NCI-H2227 (cell line): ENCODE results near the gene OPCML.

ENCODE experiments used
- DNase-seq: peaks from one replicate; lab custom pipeline; 2025; ENCODE audit not compliant: unreplicated experiment; lab: John Stamatoyannopoulos, UW

The OPCML gene

DNA sequence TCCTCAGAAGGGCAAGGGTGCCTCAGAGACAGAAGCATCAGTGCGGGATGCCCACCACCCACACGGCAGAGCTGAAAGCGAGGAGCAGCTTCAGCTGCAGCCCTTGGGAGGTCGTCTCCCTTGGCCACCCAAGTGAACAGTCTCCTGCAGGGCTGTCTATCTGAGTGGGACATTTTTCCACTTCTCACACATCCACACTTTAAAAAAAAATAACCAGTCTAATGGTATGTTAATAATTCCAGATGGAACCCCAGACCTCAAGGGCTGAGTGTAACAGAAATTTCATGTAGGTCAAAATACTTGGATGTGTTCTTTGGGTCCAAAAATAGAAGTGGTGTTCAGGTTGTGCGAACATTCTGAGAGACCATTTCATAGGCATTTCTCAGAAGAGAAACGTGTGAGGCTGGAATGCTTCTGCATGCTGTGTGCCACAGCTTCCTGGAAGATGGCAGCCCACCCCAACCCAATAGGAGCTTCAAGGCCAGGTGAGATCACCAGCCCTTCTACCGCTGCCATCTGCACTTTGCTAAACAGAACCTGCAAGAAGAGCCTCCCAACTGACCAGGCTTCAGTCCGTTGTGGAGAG lies 623.2 kb downstream of the OPCML start:
- DNase-seq = no peak

DNA sequence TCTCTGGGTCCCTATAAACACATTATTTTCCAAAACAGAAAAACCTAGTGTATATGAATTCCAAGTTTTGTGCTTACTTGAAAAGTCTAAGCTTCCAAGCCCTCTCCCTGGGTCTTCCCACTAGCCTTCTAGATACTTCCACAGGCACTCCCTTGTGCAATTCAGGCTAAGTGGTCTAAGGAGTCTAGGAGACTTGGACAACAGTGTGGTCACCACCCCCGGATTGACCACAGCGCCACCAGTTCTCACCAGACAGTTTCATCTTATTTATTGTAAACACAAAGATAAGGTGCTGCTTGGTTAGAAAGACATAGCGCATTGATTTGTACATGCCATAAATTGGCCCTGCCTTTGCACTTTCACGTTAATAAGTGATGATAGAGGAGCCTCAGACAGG lies 623.9 kb downstream of the OPCML start:
- DNase-seq = no peak

DNA sequence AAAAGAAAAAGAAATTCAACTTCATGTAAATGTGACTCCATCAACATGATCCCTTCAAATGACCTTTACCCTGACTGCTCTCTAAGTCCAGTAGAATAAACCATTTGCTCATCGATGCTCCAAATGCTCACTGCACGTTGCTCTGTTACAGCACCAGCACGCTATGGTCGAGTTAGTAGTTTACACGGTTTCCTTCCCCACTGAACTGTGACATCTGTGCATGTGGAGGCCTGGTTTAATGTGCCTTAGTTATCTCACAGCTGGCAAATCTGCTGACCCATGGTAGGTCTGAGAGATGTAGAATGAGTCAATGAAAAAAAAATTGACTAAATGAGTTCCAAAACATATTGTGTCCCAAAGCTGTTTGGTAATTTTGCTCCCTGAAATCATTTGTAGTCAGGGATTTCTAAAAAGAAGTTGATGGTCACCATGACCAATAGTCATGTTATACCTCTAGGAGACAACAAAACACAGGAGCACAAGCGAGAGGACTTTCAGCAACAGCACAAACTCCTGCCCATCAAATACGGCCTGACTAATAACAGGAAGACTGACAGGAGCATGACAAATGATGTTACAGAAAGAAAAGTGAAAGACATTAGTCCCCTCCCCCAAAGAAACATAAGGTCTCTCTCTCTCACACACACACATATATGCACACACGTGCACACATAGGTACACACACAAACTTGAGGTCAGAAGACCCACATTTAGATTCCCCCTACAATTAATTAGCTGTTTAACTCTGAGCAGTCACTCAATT lies 624.5 kb downstream of the OPCML start:
- DNase-seq = no peak

DNA sequence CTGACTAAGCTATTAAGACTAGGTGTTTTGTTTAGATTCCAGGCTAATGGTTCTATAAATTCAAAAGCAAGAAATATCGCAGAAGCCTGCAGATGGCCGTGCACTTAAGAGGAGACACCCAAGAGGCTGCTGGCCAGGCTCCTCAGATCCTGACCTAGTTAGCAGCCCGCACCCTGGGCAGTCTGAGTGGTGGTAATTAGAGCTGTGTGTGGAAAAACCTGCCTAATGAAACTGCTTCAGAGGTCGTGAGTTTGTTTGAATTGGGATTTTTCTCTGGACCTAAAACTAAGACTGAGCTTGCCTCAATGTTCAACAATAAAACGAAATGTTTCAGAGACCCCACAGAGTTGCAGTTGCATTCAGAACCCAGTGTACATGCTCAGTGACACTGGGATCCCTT lies 627.7 kb downstream of the OPCML start:
- peak; percentile 7 for DNase-seq

DNA sequence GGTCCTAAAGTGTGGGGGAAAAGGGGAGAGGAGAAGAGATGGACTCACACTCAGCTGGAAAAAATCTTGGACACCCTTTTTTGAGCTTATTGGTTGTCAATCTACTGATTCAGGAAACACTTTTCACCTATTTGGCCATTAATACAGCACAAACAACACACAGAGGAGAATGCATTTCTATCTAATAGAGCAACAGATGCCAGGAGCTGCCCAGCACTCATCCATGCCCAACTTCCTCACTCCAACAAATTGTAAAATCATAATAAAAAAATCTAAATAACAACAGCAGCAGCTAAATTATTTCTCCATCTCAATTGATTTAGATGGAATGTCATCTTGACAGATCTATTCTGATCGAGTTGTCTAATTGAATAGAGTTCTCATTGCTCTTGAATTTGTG lies 628.2 kb downstream of the OPCML start:
- no peak for DNase-seq

DNA sequence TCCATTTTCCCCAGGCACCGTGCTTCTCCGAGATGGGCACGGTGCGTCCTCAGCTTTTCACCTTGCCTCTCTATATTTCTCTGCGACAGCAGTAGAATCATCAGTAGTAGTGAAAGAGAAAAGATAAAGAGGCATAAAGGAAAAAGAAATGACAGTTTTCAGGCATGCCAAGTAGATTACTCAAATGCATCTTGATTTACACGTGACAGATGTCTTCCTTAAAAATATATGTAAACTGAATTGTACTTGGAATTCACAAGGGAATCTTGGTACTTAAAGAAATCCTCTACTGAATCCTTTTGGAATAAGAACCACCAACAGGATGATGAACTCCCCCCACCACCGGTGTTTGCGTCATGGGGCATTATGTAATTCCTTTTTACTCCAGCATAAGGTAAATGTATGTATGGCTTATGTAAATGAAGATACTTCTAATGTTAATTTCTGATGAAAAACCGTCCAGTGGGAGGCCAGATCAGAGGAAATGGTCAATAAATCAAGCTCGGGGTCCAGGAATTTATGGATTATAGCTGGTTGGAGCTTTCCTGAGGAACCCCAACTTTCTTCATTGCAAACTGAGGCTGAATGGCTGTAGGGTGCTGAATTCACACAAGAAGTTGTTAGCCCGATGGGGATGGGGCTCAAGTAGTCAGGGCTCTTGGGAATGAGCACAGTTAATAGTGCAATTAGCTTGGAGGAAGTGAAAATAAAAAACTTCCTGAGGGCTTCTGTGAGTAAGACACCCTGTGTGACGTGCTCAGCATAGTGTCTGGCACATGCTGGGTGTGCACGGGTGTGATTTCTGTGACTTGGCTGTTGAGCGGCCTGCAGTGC lies 630.4 kb downstream of the OPCML start:
- no peak for DNase-seq

DNA sequence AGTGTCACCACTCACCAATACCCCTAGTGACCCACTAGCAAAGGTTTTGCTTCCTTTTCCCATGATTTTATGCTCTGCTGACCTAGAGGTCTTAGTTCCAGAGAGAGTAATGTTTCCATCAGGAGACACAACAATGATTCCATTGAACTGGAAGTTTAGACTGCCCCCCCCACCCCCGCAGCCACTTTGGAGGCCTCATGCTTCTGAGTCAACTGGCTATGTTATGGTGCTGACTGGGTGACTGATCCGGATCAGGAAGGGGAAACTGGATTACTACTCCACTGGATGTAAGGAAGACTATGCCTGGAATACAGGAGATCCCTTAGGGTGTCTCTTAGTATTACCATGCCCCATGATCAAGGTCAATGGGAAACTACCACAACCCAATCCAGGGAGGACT lies 633.6 kb downstream of the OPCML start:
- DNase-seq = no peak

DNA sequence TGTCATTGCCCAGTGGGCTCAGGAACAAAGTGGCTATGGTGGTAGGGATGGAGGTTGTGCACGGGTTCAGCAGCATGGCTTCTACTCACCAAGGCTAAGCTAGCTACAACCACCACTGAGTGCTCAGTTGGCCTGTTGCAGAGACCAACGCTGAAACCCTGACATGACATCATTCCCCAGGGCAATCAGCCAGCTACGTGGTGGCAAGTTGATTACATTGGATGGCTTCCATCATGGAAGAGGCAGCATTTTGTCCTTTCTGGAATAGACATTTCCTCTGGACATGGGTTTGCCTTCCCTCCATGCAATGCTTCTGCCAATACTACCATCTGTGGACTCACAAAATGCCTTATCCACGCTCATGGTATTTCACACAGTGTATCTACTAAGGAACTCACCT lies 634.3 kb downstream of the OPCML start:
- no peak for DNase-seq

DNA sequence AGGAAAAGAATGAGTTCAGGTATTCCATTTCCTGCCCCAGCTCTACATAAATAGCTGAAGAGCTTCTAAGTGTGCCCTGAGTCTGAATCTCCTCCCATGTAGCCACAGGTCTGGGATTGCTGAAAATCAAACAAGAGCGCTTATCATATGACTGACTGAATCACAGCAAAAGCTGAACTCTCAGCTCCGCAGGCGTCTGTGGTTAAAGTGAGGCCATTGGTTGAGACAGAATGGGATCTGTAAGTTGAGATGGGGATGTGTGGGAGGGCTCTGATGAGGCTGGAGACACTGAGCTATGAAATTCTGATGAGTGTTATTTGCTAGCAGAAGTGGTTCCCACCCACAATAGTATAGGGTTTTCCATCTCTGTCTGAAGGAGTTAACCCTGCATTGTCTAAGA lies 637.0 kb downstream of the OPCML start:
- DNase-seq = no peak

DNA sequence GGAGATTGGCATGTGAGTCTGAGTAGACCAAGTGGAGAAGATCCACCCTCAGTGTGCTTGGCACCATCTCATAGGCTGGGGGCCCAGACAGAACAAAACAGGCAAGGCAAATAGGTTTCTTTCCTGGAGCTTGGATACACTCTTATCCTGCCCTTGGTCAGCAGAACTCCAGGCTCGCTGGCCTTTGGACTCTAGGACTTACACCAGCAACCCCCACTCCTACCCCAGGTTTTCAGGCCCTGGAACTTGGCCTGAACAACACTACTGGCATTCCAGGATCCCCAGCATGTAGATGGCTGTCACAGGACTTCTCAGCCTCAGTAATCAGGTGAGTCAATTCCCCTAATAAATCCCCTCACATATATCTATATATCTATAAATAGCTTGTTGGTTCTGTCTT lies 637.7 kb downstream of the OPCML start:
- no peak for DNase-seq

DNA sequence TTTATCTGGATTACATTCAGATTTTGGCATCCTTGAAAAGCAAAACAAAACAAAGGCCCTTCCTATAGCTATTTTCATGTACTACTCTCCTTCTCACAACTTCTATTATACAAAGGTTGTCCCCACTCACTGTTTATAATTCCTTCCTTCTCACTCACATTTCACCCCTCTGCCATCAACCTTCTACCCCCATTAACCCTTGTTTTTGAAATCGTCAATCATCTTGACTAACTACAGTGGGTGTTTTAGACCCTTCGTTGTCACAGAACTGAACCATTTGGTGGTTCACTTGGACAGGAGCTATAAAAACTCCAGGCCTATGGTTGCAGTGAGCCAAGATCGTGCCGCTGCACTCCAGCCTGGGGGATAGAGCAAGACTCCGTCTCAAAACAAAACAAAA lies 639.4 kb downstream of the OPCML start:
- no peak for DNase-seq

DNA sequence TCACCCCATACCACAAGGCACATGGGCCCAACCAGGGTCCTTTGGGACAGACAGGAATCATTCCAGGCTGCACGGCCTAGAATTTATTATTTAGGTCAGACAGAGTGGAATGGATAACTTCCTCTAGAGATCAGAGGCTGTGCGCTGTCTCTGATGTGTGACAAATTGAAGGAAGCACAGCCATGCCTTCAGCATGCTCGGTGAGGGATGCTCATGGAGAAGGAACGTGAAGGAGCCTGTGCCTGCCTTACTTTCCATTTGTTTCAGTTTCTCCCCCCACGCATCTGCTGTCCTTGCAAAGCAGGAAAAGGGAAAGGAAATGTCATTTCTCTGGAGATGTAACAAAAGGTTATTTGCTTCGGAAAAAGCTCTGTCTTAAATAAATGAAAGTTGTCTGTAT lies 644.1 kb downstream of the OPCML start:
- no peak for DNase-seq

DNA sequence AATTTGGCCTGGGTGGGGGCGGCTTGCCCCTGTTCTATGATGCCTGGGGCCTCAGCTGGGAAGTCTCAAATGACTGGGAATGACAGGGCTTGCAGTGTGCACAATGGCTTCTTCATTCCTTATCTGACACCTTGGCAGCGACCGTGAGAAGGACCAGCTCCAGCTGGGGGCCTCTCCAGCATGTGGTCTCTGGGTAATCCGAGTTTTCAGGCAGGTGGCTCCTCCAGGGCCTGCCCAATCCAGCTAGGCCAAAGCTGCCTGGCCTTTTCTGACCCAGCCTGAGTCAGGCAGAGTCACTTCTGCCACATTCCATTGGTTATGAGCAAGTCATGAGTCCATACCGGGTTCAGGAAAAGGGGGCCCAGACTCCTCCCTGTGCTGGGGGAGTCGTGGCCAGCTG lies 646.0 kb downstream of the OPCML start:
- DNase-seq = no peak

DNA sequence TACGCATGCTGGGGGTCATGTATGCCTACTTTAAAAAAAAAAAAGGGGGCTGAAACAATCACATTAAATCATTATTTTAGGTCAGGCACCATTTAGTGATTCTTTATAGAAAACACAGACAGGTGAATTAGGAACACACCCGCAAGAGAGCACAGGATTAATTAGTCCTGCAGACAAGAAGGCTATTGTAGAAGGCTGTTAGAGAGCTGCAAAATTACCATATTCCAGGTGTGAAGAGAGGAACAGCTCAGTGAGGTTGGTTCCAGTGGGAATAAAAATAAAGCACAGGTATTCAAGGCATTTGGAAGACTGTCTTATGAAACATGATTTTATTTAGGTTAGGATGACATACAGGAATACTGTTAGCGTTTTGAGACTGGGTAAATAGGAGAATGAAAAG lies 649.1 kb downstream of the OPCML start:
- DNase-seq = no peak

DNA sequence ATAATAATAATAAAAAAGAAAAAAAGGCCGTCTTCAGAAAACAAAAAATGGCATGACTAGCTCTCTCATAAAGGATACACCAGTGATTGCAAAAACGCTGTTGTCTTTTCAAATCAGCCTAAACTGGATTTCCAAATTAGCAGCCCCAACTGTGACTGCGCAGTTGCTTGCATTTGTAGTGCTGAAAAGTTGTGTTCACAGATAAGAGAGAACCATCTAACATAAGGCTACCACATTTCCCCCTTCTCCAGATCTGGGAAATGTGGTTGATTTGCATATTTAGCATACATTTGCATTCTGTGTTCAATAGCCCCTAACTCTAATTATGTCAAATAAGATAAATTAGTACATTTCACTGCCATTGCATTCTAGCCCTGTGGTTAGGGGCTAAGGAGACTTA lies 650.7 kb downstream of the OPCML start:
- DNase-seq = no peak

DNA sequence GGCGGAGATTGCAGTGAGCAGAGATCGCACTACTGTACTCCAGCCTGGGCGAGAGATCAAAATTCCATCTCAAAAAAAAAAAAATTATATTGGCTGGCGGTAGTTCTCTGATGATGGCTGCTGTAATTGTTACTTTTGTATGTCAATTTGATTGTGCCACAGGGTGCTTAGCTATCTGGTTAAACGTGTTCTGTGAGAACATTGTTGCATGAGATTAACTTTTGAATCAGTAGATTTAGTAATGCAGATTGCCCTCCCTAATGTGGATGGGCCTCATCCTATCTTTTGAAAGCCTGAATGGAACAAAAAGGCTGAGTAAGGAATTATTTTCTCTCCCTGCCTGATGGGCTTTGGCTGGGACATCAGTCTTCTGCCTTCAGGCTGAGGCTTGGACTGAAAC lies 654.2 kb downstream of the OPCML start:
- DNase-seq = no peak

DNA sequence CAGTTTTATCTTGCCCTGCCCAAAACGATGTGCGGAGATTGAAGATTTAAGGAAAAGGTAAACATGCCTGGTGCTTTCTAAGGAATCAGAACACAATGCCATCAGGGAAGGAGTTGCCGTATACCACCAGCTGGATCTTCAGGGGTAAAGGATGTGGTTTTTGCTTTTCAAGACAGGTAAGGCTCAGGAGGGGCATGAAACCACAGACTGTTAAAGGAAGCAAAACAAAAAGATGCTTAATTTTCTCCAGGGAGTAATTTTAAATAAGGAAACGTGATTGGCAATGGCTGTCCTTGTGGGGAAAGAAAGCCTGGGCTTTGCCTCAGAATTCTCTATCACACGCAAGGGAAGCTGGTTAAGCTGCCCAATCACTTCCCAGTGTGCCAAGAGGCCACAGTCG lies 655.6 kb downstream of the OPCML start:
- DNase-seq = no peak

DNA sequence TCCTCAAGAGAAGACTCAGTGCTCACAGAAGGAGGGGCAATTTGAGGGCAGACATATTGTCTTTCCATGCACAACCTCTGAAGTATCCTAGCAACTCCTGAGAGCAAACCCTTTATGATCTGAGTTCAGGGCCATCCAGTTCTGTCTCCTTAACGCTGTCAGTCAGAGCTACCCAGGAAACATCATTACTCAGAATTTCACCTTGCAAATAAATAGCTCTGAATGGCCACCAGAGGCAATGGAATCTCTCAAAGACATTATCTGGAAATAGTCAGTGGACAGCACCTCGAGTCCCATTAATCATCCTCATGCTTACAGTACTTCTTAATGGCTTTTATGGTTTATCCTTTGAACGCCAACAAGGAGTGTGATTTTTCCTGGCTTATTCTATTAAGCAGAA lies 656.1 kb downstream of the OPCML start:
- no peak for DNase-seq

DNA sequence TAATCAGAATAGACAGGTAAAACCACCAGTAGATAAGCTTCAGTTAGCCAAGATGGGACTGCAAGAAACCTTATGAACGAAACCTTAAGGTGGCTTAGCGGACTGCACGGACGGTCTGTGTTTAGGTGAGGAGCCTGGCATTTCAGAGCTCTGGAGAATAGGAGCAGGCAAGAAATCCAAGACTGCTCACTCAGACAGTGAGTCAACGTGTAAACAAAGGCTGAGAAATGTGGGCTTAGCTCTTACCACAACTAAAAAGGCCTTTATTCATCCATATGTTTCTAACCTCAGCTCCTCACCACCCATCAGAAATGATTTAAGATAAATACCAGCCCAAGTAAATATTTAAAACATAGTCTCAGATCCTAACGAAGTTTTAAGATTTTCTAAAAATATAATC lies 657.7 kb downstream of the OPCML start:
- DNase-seq = no peak

DNA sequence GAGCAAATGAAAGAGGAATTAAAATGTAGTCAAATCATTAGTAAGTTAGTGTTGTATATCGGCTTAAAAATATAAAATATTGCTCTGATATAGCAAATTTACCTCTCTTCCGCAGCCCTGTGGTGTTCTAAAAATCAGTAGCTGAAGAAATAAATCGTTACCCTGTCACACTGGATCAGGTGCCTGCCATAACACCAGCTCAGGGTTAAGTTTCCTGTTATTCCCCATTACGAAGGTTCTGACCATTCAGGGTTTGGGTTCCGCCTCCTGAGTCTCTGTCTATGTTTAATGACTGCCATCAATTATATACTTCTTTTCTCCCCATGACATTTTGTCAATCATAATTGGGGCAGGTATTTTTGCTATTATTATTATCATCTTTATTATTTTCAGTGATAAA lies 658.5 kb downstream of the OPCML start:
- DNase-seq = no peak

DNA sequence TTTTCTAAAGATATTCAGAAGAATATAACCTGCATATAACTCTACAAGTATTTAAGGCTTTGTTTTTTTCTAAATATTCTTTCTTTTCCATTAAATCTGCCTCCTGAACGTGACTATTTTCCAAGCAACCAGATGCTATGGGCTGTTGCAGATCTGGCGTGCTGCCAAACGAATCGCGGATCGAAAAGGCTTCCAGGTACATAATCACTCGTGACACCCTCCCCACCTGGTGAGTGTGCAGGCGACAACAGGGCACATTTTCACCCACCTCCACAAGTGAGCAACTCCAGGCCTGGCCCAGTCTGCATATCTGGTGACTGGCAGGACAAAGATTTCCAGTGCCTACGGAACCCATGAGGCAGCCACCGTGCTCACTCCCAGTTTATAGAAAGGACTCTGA lies 660.1 kb downstream of the OPCML start:
- peak; percentile 9 for DNase-seq
